ENCODE data around the gene KIF23. TPM values are rescaled to one million over a fixed set of nuclear protein-coding genes. Genes with fewer than 3 reads are reported as not detected.

Gene KIF23
- total RNA-seq, 1 experiment from 2014 or later, result 83.7 TPM

- Histone ChIP-seq H3K27me3 (ENCODE audit: insufficient read depth, low read length) (no peaks in the 10 kb centered on the region), H3K9ac (ENCODE audit: low read length) (no peak overlapping the region), H3K4me2 (ENCODE audit: low read length) (no peak overlapping the region), H3K36me3 (ENCODE audit: control insufficient read depth in 1 of 2, insufficient read depth in 2 of 2, low read length in 2 of 2) (no peaks in the 10 kb centered on the region), H3K27ac (ENCODE audit: low read depth, low read length) (no peak overlapping the region), H3K79me2 (ENCODE audit: insufficient read depth, low read length) (no peaks in the 10 kb centered on the region), H3K4me1 (ENCODE audit: control insufficient read depth in 1 of 2, insufficient read depth in 2 of 2, low read length in 2 of 2) (peaks cover 13 to 14% of the 10 kb centered on the region in 2 experiments), H3K9me2 (ENCODE audit: insufficient read depth) (no peaks in the 10 kb centered on the region), H4K20me1 (ENCODE audit: insufficient read depth) (no peaks in the 10 kb centered on the region), H2AFZ (ENCODE audit: low read depth, low read length, poor library complexity, severe bottlenecking) (no peak overlapping the region), H3K4me3 (replicated peaks in 1 of 2; ENCODE audit: low read depth in 1 of 2, low read length in 2 of 2) (no peak overlapping the region), H3K9me3 (ENCODE audit: control insufficient read depth in 1 of 2, insufficient read depth in 1 of 2, low read depth in 1 of 2, low read length in 2 of 2) (no peaks in the 10 kb centered on the region)
- TF ChIP-seq YY1 (IDR thresholded peaks at IDR 0.05; ENCODE audit: extremely low read depth, insufficient replicate concordance, low read depth, low read length) (no peak), POLR2A (IDR thresholded peaks at IDR 0.05; ENCODE audit: borderline replicate concordance, extremely low read depth, insufficient read depth, insufficient read length) (no peak), JUND (IDR thresholded peaks at IDR 0.05) (no peak), EGR1 (IDR thresholded peaks at IDR 0.05; ENCODE audit: low read depth) (no peak), ZFX (IDR thresholded peaks at IDR 0.05) (no peak)
- TF ChIP-seq, protein P1, sequence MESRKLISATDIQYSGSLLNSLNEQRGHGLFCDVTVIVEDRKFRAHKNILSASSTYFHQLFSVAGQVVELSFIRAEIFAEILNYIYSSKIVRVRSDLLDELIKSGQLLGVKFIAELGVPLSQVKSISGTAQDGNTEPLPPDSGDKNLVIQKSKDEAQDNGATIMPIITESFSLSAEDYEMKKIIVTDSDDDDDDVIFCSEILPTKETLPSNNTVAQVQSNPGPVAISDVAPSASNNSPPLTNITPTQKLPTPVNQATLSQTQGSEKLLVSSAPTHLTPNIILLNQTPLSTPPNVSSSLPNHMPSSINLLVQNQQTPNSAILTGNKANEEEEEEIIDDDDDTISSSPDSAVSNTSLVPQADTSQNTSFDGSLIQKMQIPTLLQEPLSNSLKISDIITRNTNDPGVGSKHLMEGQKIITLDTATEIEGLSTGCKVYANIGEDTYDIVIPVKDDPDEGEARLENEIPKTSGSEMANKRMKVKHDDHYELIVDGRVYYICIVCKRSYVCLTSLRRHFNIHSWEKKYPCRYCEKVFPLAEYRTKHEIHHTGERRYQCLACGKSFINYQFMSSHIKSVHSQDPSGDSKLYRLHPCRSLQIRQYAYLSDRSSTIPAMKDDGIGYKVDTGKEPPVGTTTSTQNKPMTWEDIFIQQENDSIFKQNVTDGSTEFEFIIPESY (IDR thresholded peaks at IDR 0.05; ENCODE audit: extremely low read depth, insufficient replicate concordance, low read length), result no peak
- TF ChIP-seq, protein P2, sequence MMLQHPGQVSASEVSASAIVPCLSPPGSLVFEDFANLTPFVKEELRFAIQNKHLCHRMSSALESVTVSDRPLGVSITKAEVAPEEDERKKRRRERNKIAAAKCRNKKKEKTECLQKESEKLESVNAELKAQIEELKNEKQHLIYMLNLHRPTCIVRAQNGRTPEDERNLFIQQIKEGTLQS (IDR thresholded peaks at IDR 0.05), result no peak
- TF ChIP-seq, protein P3, sequence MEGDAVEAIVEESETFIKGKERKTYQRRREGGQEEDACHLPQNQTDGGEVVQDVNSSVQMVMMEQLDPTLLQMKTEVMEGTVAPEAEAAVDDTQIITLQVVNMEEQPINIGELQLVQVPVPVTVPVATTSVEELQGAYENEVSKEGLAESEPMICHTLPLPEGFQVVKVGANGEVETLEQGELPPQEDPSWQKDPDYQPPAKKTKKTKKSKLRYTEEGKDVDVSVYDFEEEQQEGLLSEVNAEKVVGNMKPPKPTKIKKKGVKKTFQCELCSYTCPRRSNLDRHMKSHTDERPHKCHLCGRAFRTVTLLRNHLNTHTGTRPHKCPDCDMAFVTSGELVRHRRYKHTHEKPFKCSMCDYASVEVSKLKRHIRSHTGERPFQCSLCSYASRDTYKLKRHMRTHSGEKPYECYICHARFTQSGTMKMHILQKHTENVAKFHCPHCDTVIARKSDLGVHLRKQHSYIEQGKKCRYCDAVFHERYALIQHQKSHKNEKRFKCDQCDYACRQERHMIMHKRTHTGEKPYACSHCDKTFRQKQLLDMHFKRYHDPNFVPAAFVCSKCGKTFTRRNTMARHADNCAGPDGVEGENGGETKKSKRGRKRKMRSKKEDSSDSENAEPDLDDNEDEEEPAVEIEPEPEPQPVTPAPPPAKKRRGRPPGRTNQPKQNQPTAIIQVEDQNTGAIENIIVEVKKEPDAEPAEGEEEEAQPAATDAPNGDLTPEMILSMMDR (IDR thresholded peaks at IDR 0.05 in 2 of 3, conservative IDR thresholded peaks at IDR 0.05 in 1 of 3; ENCODE audit: borderline replicate concordance in 1 of 3, insufficient read depth in 1 of 3, low read depth in 2 of 3, low read length in 2 of 3), result no peak
- TF ChIP-seq, protein P4, sequence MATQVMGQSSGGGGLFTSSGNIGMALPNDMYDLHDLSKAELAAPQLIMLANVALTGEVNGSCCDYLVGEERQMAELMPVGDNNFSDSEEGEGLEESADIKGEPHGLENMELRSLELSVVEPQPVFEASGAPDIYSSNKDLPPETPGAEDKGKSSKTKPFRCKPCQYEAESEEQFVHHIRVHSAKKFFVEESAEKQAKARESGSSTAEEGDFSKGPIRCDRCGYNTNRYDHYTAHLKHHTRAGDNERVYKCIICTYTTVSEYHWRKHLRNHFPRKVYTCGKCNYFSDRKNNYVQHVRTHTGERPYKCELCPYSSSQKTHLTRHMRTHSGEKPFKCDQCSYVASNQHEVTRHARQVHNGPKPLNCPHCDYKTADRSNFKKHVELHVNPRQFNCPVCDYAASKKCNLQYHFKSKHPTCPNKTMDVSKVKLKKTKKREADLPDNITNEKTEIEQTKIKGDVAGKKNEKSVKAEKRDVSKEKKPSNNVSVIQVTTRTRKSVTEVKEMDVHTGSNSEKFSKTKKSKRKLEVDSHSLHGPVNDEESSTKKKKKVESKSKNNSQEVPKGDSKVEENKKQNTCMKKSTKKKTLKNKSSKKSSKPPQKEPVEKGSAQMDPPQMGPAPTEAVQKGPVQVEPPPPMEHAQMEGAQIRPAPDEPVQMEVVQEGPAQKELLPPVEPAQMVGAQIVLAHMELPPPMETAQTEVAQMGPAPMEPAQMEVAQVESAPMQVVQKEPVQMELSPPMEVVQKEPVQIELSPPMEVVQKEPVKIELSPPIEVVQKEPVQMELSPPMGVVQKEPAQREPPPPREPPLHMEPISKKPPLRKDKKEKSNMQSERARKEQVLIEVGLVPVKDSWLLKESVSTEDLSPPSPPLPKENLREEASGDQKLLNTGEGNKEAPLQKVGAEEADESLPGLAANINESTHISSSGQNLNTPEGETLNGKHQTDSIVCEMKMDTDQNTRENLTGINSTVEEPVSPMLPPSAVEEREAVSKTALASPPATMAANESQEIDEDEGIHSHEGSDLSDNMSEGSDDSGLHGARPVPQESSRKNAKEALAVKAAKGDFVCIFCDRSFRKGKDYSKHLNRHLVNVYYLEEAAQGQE (IDR thresholded peaks at IDR 0.05; ENCODE audit: low read depth), result no peak
- DNase-seq (ENCODE audit: low read depth, low spot score) (no peak), ATAC-seq (no peak)
- intact Hi-C loops (cut with micrococcal nuclease), result no loop called here
- ChIA-PET RAD21 (ENCODE audit: low non-redundant PET in 1 of 2, low total read pairs in 2 of 2, uncharacterized antibody in 2 of 2, unreplicated experiment in 2 of 2) (no interaction called here), POLR2A (no interaction called here), CTCF (no interaction called here)
- BruUV-seq (replicated peaks), result no TSS peak
Observed at GRCh38 chr15:69385831-69386230, 28.3 kb upstream of the KIF23 start.

Measured in HCT116 (cell line).